MCF 10A (cell line): ENCODE results near the gene IKBKE. TPM values are rescaled to one million over a fixed set of nuclear protein-coding genes. Genes with fewer than 3 reads are reported as not detected.

Source experiments
- BruUV-seq: library from RNA; stranded (reverse); fragments of 400-500 nt; replicated peaks from 2 replicates; lab custom pipeline; 2021; lab: Mats Ljungman, UMichigan
- CTCF ChIA-PET: fragments of 300-600 bp; sonication (Branson Sonifier 250); formaldehyde crosslinking; extraction: SDS; loops from one replicate; lab custom pipeline; 2021; ENCODE audit warnings: antibody characterized with exemption, inconsistent platforms; lab: Yijun Ruan, JAX
- POLR2A ChIA-PET: fragments of 300-600, 350-650 bp; sonication (Branson Sonifier 250); formaldehyde crosslinking; extraction: SDS; loops from one replicate; lab custom pipeline; 2020; ENCODE audit warnings: antibody characterized with exemption, inconsistent platforms; lab: Yijun Ruan, JAX
- DNase-seq: peaks from one replicate; pipeline ENCODE4 v3.0.0-alpha.2; 2018; ENCODE audit not compliant: unreplicated experiment
- H3K27ac Mint-ChIP-seq: one replicate; pipeline ENCODE4 v1.8.0; 2022; ENCODE audit warnings: mild to moderate bottlenecking, low read depth, mixed read lengths; ENCODE audit not compliant: unreplicated experiment
- H3K27me3 Mint-ChIP-seq: one replicate; pipeline ENCODE4 v1.8.0; 2022; ENCODE audit warnings: mixed read lengths; ENCODE audit not compliant: insufficient read depth, unreplicated experiment
- H3K36me3 Mint-ChIP-seq: one replicate; pipeline ENCODE4 v1.8.0; 2022; ENCODE audit warnings: mild to moderate bottlenecking, moderate library complexity, mixed read lengths; ENCODE audit not compliant: insufficient read depth, unreplicated experiment
- H3K4me1 Mint-ChIP-seq: one replicate; pipeline ENCODE4 v1.8.0; 2022; ENCODE audit warnings: mixed read lengths; ENCODE audit not compliant: insufficient read depth, unreplicated experiment
- H3K4me3 Mint-ChIP-seq: one replicate; pipeline ENCODE4 v1.8.0; 2022; ENCODE audit warnings: mild to moderate bottlenecking, moderate library complexity, mixed read lengths; ENCODE audit not compliant: unreplicated experiment
- H3K9me3 Mint-ChIP-seq: one replicate; pipeline ENCODE4 v1.8.0; 2022; ENCODE audit warnings: mixed read lengths; ENCODE audit not compliant: unreplicated experiment
- intact Hi-C: fragments of 100-400 bp; cut with micrococcal nuclease; formaldehyde crosslinking; loops from 2 replicates; pipeline ENCODE4 v1.14.1; 2022
- total RNA-seq: library from RNA; stranded (reverse); gene quantifications from 2 replicates; pipeline ENCODE4 v1.2.3, GENCODE V29; 2022
- TF ChIP-seq, protein P1 (sequence below): fragments of 200-600 bp; IDR thresholded peaks from one replicate; pipeline ENCODE4 v1.8.0; 2022; ENCODE audit warnings: antibody characterized with exemption, mild to moderate bottlenecking; ENCODE audit not compliant: unreplicated experiment

IKBKE gene
- total RNA-seq, 1 experiment from 2014 or later: 12.1 TPM

GRCh38 chr1:206511362-206512057, 41.2 kb downstream of the IKBKE start:
- Mint-ChIP-seq H3K4me1 (peaks cover 77% of the 10 kb centered on the region), H3K36me3 (peaks cover 9% of the 10 kb centered on the region), H3K27me3 (no peaks in the 10 kb centered on the region), H3K27ac (peak overlapping the region; percentile 99), H3K4me3 (no peak overlapping the region), H3K9me3 (no peaks in the 10 kb centered on the region)
- ChIA-PET CTCF (interaction anchor here (0.6 to 2.4 kb wide), 7 partner anchors 8 to 543 kb away, joined by 3 to 16 read pairs (median 4); no protein-coding TSS in a partner anchor), POLR2A (interaction anchor here (0.7 to 1.7 kb wide), 7 partner anchors 11 to 124 kb away, joined by 3 to 9 read pairs (median 4); partner anchors contain the start of genes DYRK3 and IKBKE)
- DNase-seq: no peak
- TF ChIP-seq, protein P1, sequence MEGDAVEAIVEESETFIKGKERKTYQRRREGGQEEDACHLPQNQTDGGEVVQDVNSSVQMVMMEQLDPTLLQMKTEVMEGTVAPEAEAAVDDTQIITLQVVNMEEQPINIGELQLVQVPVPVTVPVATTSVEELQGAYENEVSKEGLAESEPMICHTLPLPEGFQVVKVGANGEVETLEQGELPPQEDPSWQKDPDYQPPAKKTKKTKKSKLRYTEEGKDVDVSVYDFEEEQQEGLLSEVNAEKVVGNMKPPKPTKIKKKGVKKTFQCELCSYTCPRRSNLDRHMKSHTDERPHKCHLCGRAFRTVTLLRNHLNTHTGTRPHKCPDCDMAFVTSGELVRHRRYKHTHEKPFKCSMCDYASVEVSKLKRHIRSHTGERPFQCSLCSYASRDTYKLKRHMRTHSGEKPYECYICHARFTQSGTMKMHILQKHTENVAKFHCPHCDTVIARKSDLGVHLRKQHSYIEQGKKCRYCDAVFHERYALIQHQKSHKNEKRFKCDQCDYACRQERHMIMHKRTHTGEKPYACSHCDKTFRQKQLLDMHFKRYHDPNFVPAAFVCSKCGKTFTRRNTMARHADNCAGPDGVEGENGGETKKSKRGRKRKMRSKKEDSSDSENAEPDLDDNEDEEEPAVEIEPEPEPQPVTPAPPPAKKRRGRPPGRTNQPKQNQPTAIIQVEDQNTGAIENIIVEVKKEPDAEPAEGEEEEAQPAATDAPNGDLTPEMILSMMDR: no peak
- intact Hi-C loops: no loop called here
- no TSS peak for BruUV-seq

DNA sequence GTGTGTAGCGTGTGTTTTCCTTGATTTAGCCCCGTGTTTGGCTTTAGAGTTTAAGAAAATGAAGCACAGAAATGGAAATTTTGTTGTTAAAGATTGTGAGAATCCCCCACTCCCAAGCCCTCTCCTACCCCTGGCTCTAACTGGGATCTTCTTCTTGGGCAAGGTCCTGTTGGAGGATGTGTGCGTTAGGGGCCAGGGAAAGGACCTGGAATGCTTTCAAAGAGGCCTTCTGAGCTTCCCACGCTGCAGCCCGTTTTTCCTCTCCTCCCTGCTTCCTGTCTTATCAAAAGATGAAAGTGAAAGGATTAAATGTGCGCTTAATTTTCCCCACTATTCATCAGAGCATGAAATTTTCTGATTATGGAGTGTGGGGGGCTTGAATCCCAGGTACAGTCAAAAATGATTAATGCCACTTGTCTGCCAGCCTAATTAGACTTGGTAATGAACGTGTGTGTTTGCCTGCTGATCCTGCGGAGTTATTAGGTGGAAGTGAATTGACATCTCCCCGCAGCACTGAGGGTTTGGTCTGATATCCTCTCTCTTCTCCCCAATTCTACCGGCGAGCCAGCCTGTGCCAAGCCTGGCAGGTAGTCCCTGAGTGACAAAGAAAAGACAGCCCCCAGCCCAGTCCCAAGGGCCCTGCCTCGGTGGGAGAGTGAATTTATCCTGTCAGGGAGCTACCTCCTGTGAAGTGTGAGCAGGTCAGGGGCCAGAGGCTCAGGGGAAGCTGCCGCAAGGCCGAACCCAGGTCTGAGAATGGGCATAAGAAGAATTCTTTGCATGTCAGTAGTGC, 42.0 kb downstream of the IKBKE start:
- Mint-ChIP-seq H3K9me3 (no peaks in the 10 kb centered on the region), H3K4me3 (no peak overlapping the region), H3K27ac (peak overlapping the region; percentile 99), H3K4me1 (peaks cover 77% of the 10 kb centered on the region), H3K36me3 (peaks cover 9% of the 10 kb centered on the region), H3K27me3 (no peaks in the 10 kb centered on the region)
- no TSS peak for BruUV-seq
- DNase-seq: no peak
- POLR2A ChIA-PET: interaction anchor here (0.7 to 1.7 kb wide), 11 partner anchors 9 to 371 kb away, joined by 3 to 10 read pairs (median 4); partner anchors contain the start of gene DYRK3
- TF ChIP-seq, protein P1: no peak
- intact Hi-C loops: no loop called here
- CTCF ChIA-PET: interaction anchor here (0.6 to 2.4 kb wide), 9 partner anchors 9 to 73 kb away, joined by 3 to 16 read pairs (median 5); no protein-coding TSS in a partner anchor

DNA sequence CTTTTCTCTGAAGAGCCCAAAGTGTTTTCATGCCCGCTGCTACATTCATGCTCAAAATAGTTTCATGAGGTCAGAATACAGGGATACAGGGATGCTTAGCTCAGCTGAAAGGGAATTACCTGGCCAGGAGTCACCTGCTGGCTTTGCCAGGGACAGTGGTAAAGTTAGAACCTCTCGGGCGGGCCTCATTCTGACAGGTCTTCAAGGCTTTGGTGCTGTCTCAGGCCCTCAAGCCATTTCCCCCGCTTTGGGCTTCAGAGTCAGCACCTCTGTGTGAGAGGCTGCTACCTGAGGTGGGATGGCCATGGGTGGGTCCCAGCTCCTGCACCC, 42.5 kb downstream of the IKBKE start:
- intact Hi-C loops: loop anchor here (1.0 kb wide), 1 partner anchor 12 kb away; no protein-coding TSS in a partner anchor
- Mint-ChIP-seq H3K36me3 (peaks cover 9% of the 10 kb centered on the region), H3K27me3 (no peaks in the 10 kb centered on the region)

More for the DNA sequence above, 42.5 kb downstream of the IKBKE start:
- ChIA-PET CTCF (interaction anchor here (0.8 to 2.4 kb wide), 10 partner anchors 9 to 73 kb away, joined by 3 to 16 read pairs (median 5); no protein-coding TSS in a partner anchor), POLR2A (interaction anchor here (0.7 to 1.7 kb wide), 14 partner anchors 10 to 764 kb away, joined by 3 to 10 read pairs (median 4); partner anchors contain the start of genes DYRK3 and IKBKE)
- TF ChIP-seq, protein P1: no peak
- Mint-ChIP-seq H3K4me3 (peak overlapping the region; percentile 59), H3K27ac (peak overlapping the region; percentile 99), H3K4me1 (peaks cover 77% of the 10 kb centered on the region), H3K9me3 (no peaks in the 10 kb centered on the region)
- no TSS peak for BruUV-seq
- no peak for DNase-seq
